Vagina (tissue), 2 donors: ENCODE results near the gene JAM3.

Experiments used
- POLR2A ChIP-seq, 2 donors: fragments of 450-650 bp; IDR thresholded peaks; one replicate each; pipeline ENCODE4 v1.6.1; 2017; ENCODE audit warnings: antibody characterized with exemption in 2 of 2, mild to moderate bottlenecking in 2 of 2, moderate library complexity in 2 of 2
- POLR2AphosphoS5 ChIP-seq, 2 donors: sonication (generic); formaldehyde crosslinking; IDR thresholded peaks; one replicate each; pipeline ENCODE4 v1.9.0; 2017; ENCODE audit warnings: antibody characterized with exemption in 2 of 2, mild to moderate bottlenecking in 2 of 2, low read depth in 1 of 2; ENCODE audit not compliant: insufficient read depth in 1 of 2

GRCh38 chr11:134060316-134060715 is 8.6 kb upstream of the JAM3 start:
- TF ChIP-seq POLR2A (IDR thresholded peaks at IDR 0.05), result no peak
- no peak for TF ChIP-seq POLR2AphosphoS5 (IDR thresholded peaks at IDR 0.05; ENCODE audit: insufficient read depth in 1 of 2, low read depth in 1 of 2)
